Endothelial cell of umbilical vein (primary cell): Measurements from ENCODE around the gene PCDHGA2. TPM values are rescaled to one million over a fixed set of nuclear protein-coding genes. Genes with fewer than 3 reads are reported as not detected.

ENCODE experiments used
- BruUV-seq: library from RNA; stranded (reverse); fragments of 400-500 nt; replicated peaks from 2 replicates; lab custom pipeline; 2021; lab: Mats Ljungman, UMichigan
- CTCF ChIA-PET: fragments of 300-600, 350-600 bp; sonication (Branson Sonifier 250); formaldehyde crosslinking; loops from one replicate; lab custom pipeline; 2021; ENCODE audit warnings: antibody characterized with exemption, inconsistent platforms; lab: Charles Lee
- POLR2A ChIA-PET: fragments of 300-600, 350-600 bp; sonication (Branson Sonifier 250); formaldehyde crosslinking; loops from one replicate; lab custom pipeline; 2021; ENCODE audit warnings: antibody characterized with exemption, inconsistent platforms; lab: Charles Lee
- DNase-seq: peaks from one replicate; pipeline ENCODE4 v3.0.0-alpha.2; 2011; ENCODE audit warnings: low read depth, low spot score
- FAIRE-seq: peaks from 2 replicates; lab custom pipeline; 2011; peaks lifted over from hg19 to GRCh38; lab: Jason Lieb, UNC
- H2AFZ ChIP-seq: 2 replicates; pipeline ENCODE4 v1.6.0; 2012; ENCODE audit warnings: low read depth, low read length, control low read depth, inconsistent platforms
- H3K27ac ChIP-seq: 2 replicates; pipeline ENCODE4 v1.5.1; 2011; ENCODE audit warnings: low read depth, mild to moderate bottlenecking, control low read depth, low read length, moderate library complexity; ENCODE audit not compliant: insufficient read depth
- H3K27me3 ChIP-seq, 2 experiments: 2 replicates each; pipeline versions ENCODE4 v1.6.0 to v1.6.1; 2011; ENCODE audit warnings: low read length in 2 of 2, mixed read lengths in 1 of 2; ENCODE audit not compliant: control insufficient read depth in 2 of 2, insufficient read depth in 2 of 2
- H3K36me3 ChIP-seq, 2 experiments: 2 replicates in 1 of 2; 3 replicates in 1 of 2; pipeline ENCODE4 v1.5.1; 2011; ENCODE audit warnings: low read length in 2 of 2, mild to moderate bottlenecking in 1 of 2, moderate library complexity in 1 of 2; ENCODE audit not compliant: control insufficient read depth in 2 of 2, insufficient read depth in 2 of 2; ENCODE audit errors: extremely low read depth in 1 of 2
- H3K4me1 ChIP-seq: 3 replicates; pipeline ENCODE4 v1.5.1; 2011; ENCODE audit warnings: mild to moderate bottlenecking, low read length; ENCODE audit not compliant: control insufficient read depth, insufficient read depth; ENCODE audit errors: extremely low read depth
- H3K4me2 ChIP-seq: 2 replicates; pipeline ENCODE4 v1.6.1; 2011; ENCODE audit warnings: low read length, control low read depth, mixed read lengths; ENCODE audit not compliant: insufficient read depth
- H3K4me3 ChIP-seq, 3 experiments: fragments of 200-600 bp in 1 of 3; sonication (generic), shearing (Covaris generic) in 1 of 3; replicated peaks in 1 of 3; 2 replicates each; pipeline ENCODE4 v1.5.1; 2011 to 2016; ENCODE audit warnings: control low read depth in 3 of 3, low read length in 3 of 3, mild to moderate bottlenecking in 2 of 3, inconsistent platforms in 1 of 3, low read depth in 1 of 3, moderate library complexity in 1 of 3; ENCODE audit not compliant: insufficient read depth in 1 of 3
- H3K79me2 ChIP-seq: 2 replicates; pipeline ENCODE4 v1.6.0; 2012; ENCODE audit warnings: low read length, inconsistent platforms; ENCODE audit not compliant: control insufficient read depth, insufficient read depth
- H3K9ac ChIP-seq: replicated peaks from 2 replicates; pipeline ENCODE3; 2011; ENCODE audit warnings: low read length, control low read depth; ENCODE audit not compliant: insufficient read depth; ENCODE audit errors: extremely low read depth
- H3K9me1 ChIP-seq: replicated peaks from 3 replicates; pipeline ENCODE4 v1.6.0; 2011; ENCODE audit warnings: mild to moderate bottlenecking, low read length; ENCODE audit not compliant: control insufficient read depth, insufficient read depth; ENCODE audit errors: extremely low read depth
- H3K9me3 ChIP-seq: replicated peaks from 2 replicates; pipeline ENCODE4 v1.5.1; 2012; ENCODE audit warnings: low read length, inconsistent platforms; ENCODE audit not compliant: control insufficient read depth, insufficient read depth
- H4K20me1 ChIP-seq: replicated peaks from 2 replicates; pipeline ENCODE3; 2011; ENCODE audit warnings: mild to moderate bottlenecking, low read length; ENCODE audit not compliant: control insufficient read depth, insufficient read depth; ENCODE audit errors: extremely low read depth
- CTCF ChIP-seq, 2 donors: IDR thresholded peaks; 1 replicate in 1 of 2; 2 replicates in 1 of 2; pipeline ENCODE4 v1.5.1; 2011; ENCODE audit warnings: low read length in 2 of 2, mild to moderate bottlenecking in 2 of 2, moderate library complexity in 2 of 2, control low read depth in 1 of 2, inconsistent platforms in 1 of 2, low read depth in 1 of 2; ENCODE audit not compliant: insufficient read depth in 1 of 2; ENCODE audit errors: extremely low read depth in 1 of 2
- EZH2 ChIP-seq: IDR thresholded peaks from 2 replicates; pipeline ENCODE4 v1.6.1; 2012; ENCODE audit warnings: borderline replicate concordance, low read depth, mild to moderate bottlenecking, moderate library complexity, low read length, inconsistent platforms; ENCODE audit not compliant: severe bottlenecking
- FOS ChIP-seq: IDR thresholded peaks from 2 replicates; pipeline ENCODE4 v1.6.1; 2011; ENCODE audit warnings: mild to moderate bottlenecking, low read length, moderate library complexity, borderline replicate concordance; ENCODE audit not compliant: insufficient read depth
- GATA2 ChIP-seq: IDR thresholded peaks from 2 replicates; pipeline ENCODE4 v1.7.0; 2011; ENCODE audit warnings: low read depth, mild to moderate bottlenecking, moderate library complexity, mixed read lengths, low read length; ENCODE audit not compliant: insufficient read length, insufficient read depth
- JUN ChIP-seq: IDR thresholded peaks from 2 replicates; pipeline ENCODE4 v1.6.1; 2011; ENCODE audit warnings: borderline replicate concordance, low read depth; ENCODE audit not compliant: insufficient read length, insufficient read depth
- MAX ChIP-seq: IDR thresholded peaks from 2 replicates; pipeline ENCODE4 v1.6.1; 2011; ENCODE audit not compliant: insufficient read depth, insufficient read length
- MYC ChIP-seq: IDR thresholded peaks from one replicate; pipeline ENCODE4 v1.6.1; 2011; ENCODE audit warnings: mild to moderate bottlenecking, low read depth, low read length
- POLR2A ChIP-seq: IDR thresholded peaks from 2 replicates; pipeline ENCODE4 v1.6.1; 2012; ENCODE audit warnings: low read depth, mild to moderate bottlenecking, control low read depth, low read length
- POLR2AphosphoS5 ChIP-seq: IDR thresholded peaks from 2 replicates; pipeline ENCODE4 v1.6.1; 2012; ENCODE audit warnings: low read depth, mild to moderate bottlenecking, control low read depth, low read length, moderate library complexity; ENCODE audit not compliant: insufficient read depth
- dilution Hi-C: fragments of 300-500 bp; cut with MboI; formaldehyde crosslinking; loops from one replicate; pipeline ENCODE4 v1.15.0; 2019; ENCODE audit warnings: low sequenced_read_pairs; ENCODE audit not compliant: extremely low pct_ligation_motif_present
- intact Hi-C: fragments of 100-400 bp; cut with micrococcal nuclease; formaldehyde crosslinking; loops from one replicate; pipeline ENCODE4 v1.10.0; 2022
- polyA plus RNA-seq, 4 experiments: library from polyadenylated mRNA; depleted of rRNA in 3 of 4; stranded (reverse) in 3 of 4; unstranded in 1 of 4; fragments of >200 nt; gene quantifications; 2 replicates each; pipeline versions ENCODE4 v1.2.1 to v1.2.3, GENCODE V29; 2011 to 2012; ENCODE audit warnings: missing spikeins in 1 of 4
- total RNA-seq: library from RNA; stranded (reverse); gene quantifications from 2 replicates; pipeline ENCODE4 v1.2.3, GENCODE V29; 2021

PCDHGA2 gene
- total and polyA plus RNA-seq, 2 donors (not counting 3 experiments of a cell fraction or from before 2014, with no cell fraction given) = 1.2 to 2.0 TPM

GRCh38 chr5:141389153-141390042, 50.8 kb downstream of the PCDHGA2 start:
- intact Hi-C loops = no loop called here

More at GRCh38 chr5:141389153-141390042, 50.8 kb downstream of the PCDHGA2 start:
- no peak overlapping the region for H3K9ac ChIP-seq
- H3K36me3 ChIP-seq = no peaks in the 10 kb centered on the region
- no peaks in the 10 kb centered on the region for H3K9me1 ChIP-seq
- CTCF ChIA-PET = interaction anchor here (1.5 to 4.1 kb wide), 8 partner anchors 8 to 178 kb away, joined by 4 to 32 read pairs (median 6); partner anchors contain the start of genes PCDHGA10, PCDHGA12, PCDHGA4 and PCDHGA6
- FAIRE-seq (no peak), DNase-seq (no peak)
- no peak overlapping the region for H3K4me3 ChIP-seq
- no peaks in the 10 kb centered on the region for H4K20me1 ChIP-seq
- dilution Hi-C loops = no loop called here
- H3K9me3 ChIP-seq = peaks cover 2% of the 10 kb centered on the region
- H3K79me2 ChIP-seq = no peaks in the 10 kb centered on the region
- POLR2A ChIA-PET = no interaction called here
- H3K4me1 ChIP-seq = no peaks in the 10 kb centered on the region
- peaks cover 31 to 77% of the 10 kb centered on the region in 2 experiments for H3K27me3 ChIP-seq
- H3K4me2 ChIP-seq = no peak overlapping the region
- no peak overlapping the region for H2AFZ ChIP-seq
- H3K27ac ChIP-seq = no peak overlapping the region
- no TSS peak for BruUV-seq
- TF ChIP-seq POLR2AphosphoS5 (no peak), FOS (no peak), MAX (no peak), JUN (no peak), GATA2 (no peak), POLR2A (no peak), CTCF (IDR thresholded peaks at IDR 0.05; ENCODE audit: extremely low read depth in 1 of 2, insufficient read depth in 1 of 2, low read depth in 1 of 2, low read length in 2 of 2) (no peak), EZH2 (no peak), MYC (no peak)
